HG03342 (cell line): Measurements from ENCODE around the gene HEXD.
"Not testable (repeated sequence)": the region's sequence is repeated elsewhere in the genome, so short reads cannot be mapped to it uniquely, and the experiment has no call there.

Source experiments
- ATAC-seq: cut with Tn5 transposase; IDR thresholded peaks from one replicate; pipeline ENCODE4 v1.9.1; 2021; ENCODE audit warnings: mild to moderate bottlenecking, moderate library complexity; ENCODE audit not compliant: unreplicated experiment

Gene HEXD

GRCh38 chr17:82439829-82440365 is 21.8 kb downstream of the HEXD start:
- ATAC-seq, result no peak

- ATAC-seq, result no peak
Measured at GRCh38 chr17:82440469-82440981, 22.4 kb downstream of the HEXD start.

GRCh38 chr17:82440991-82441627 is 23.0 kb downstream of the HEXD start:
- ATAC-seq, result no peak

- ATAC-seq, result no peak
Measured at GRCh38 chr17:82441691-82442487, 23.7 kb downstream of the HEXD start.

- ATAC-seq, result no peak
Measured at GRCh38 chr17:82442643-82443464, 24.7 kb downstream of the HEXD start.

GRCh38 chr17:82443465-82444283 is 25.5 kb downstream of the HEXD start:
- no peak for ATAC-seq

- no peak for ATAC-seq
Measured at GRCh38 chr17:82444284-82444893, 26.2 kb downstream of the HEXD start.

GRCh38 chr17:82444941-82445521 is 26.9 kb downstream of the HEXD start:
- ATAC-seq, result no peak

GRCh38 chr17:82445542-82445941 is 27.4 kb downstream of the HEXD start:
- ATAC-seq, result no peak

- no peak for ATAC-seq
Measured at GRCh38 chr17:82446124-82446523, 28.0 kb downstream of the HEXD start.

GRCh38 chr17:82446649-82447048 is 28.5 kb downstream of the HEXD start:
- ATAC-seq, result no peak

GRCh38 chr17:82447876-82448275 is 29.7 kb downstream of the HEXD start:
- ATAC-seq, result no peak

- peak; percentile 51 for ATAC-seq
Measured at GRCh38 chr17:82449131-82449882, 31.2 kb downstream of the HEXD start.

GRCh38 chr17:82449883-82450356 is 31.8 kb downstream of the HEXD start:
- no peak for ATAC-seq

GRCh38 chr17:82450357-82451106 is 32.4 kb downstream of the HEXD start, which contains the start of gene CYBC1:
Gene CYBC1 (minus strand): TSS chr17:82450752. CDS start chr17:82449254, 1,498 bp downstream.
- ATAC-seq, result peak; percentile 63

- no peak for ATAC-seq
Measured at GRCh38 chr17:82452162-82452561, 34.0 kb downstream of the HEXD start.

GRCh38 chr17:82453151-82453550 is 35.0 kb downstream of the HEXD start:
- ATAC-seq, result not testable (repeated sequence)

- not testable (repeated sequence) for ATAC-seq
Measured at GRCh38 chr17:82453706-82454105, 35.6 kb downstream of the HEXD start.
